ENCODE results near the gene BEND6. TPM values are rescaled to one million over a fixed set of nuclear protein-coding genes. Genes with fewer than 3 reads are reported as not detected.

The BEND6 gene
- total and polyA plus RNA-seq, 2 of the 4 experiments (the other 2 are of a cell fraction) = 4.1 to 9.7 TPM

DNA sequence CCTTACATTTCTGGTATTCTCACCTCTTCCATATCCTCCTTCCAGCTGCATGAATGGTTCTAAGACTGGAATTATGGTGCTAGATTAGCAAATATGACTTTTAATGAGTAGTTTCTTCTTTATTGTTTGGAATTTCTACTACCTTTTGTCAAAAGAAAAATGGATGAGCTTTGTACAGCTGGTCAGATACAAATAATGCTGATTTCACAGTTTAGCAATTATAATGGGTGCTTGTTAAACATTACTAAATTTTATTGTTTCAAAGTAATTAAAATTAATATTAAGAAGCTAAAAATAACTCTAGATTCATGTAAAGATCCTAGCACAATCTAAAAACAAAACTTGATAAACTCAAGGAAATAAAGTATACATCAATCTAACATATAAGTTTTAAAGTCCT lies 32.3 kb upstream of the BEND6 start:
- in situ Hi-C loops (cut with MboI; ENCODE audit: low sequenced_read_pairs) = no loop called here

More for the DNA sequence above, 32.3 kb upstream of the BEND6 start:
- no peak overlapping the region for H3K18ac ChIP-seq (ENCODE audit: low read depth, low read length)
- H3K9me1 ChIP-seq (ENCODE audit: insufficient read depth, low read length) = peaks cover 3% of the 10 kb centered on the region; the same call in 1 of the 2 replicates
- H3K4me3 ChIP-seq (ENCODE audit: insufficient read depth, low read depth, low read length) = no peak overlapping the region
- no peaks in the 10 kb centered on the region for H3K27me3 ChIP-seq (ENCODE audit: control insufficient read depth, insufficient read depth, low read length)
- H3K14ac ChIP-seq (replicated peaks; ENCODE audit: low read depth, low read length) = no peak overlapping the region
- no peak overlapping the region for H2AFZ ChIP-seq (replicated peaks; ENCODE audit: low read length, poor library complexity)
- no peaks in the 10 kb centered on the region for H3K9me3 ChIP-seq (ENCODE audit: control insufficient read depth, insufficient read depth, low read length)
- H2AK5ac ChIP-seq (ENCODE audit: low read depth, low read length) = no peak overlapping the region
- H2BK5ac ChIP-seq (ENCODE audit: low read depth, low read length, poor library complexity, severe bottlenecking) = no peak overlapping the region
- H3K79me1 ChIP-seq (ENCODE audit: low read depth in 1 of 2, low read length in 2 of 2) = peaks cover 4 to 16% of the 10 kb centered on the region in 2 experiments
- peaks cover under 1% of the 10 kb centered on the region for H3K4me1 ChIP-seq (ENCODE audit: control insufficient read depth, insufficient read depth, low read length)
- H3K4ac ChIP-seq (ENCODE audit: low read depth, low read length) = no peak overlapping the region
- H2BK20ac ChIP-seq (ENCODE audit: low read depth, low read length) = no peak overlapping the region
- DNase-seq = no peak
- no peak overlapping the region for H3K9ac ChIP-seq (ENCODE audit: low read depth, low read length)
- TF ChIP-seq MAFK (IDR thresholded peaks at IDR 0.05; ENCODE audit: low read depth, low read length) (peak; percentile 46), SMC3 (IDR thresholded peaks at IDR 0.05; ENCODE audit: low read depth, low read length) (no peak), CEBPB (IDR thresholded peaks at IDR 0.05; ENCODE audit: low read depth, low read length) (no peak), RCOR1 (IDR thresholded peaks at IDR 0.05; ENCODE audit: insufficient replicate concordance, low read length) (no peak), CHD1 (IDR thresholded peaks at IDR 0.05; ENCODE audit: low read depth, low read length) (no peak), MXI1 (IDR thresholded peaks at IDR 0.05; ENCODE audit: borderline replicate concordance, low read depth, low read length) (no peak)
- ChIA-PET CTCF (no interaction called here), POLR2A (ENCODE audit: unreplicated experiment) (no interaction called here)
- ATAC-seq (ENCODE audit: low read depth) = no peak
- no peak overlapping the region for H3K56ac ChIP-seq (ENCODE audit: extremely low read depth, insufficient read depth, low read length)
- no peak overlapping the region for H2BK15ac ChIP-seq (ENCODE audit: low read depth, low read length)
- H4K8ac ChIP-seq (ENCODE audit: low read depth in 2 of 2, low read length in 2 of 2) = no peak overlapping the region
- dilution Hi-C loops (cut with HindIII; ENCODE audit: low sequenced_read_pairs, unreplicated experiment) (no loop called here), intact Hi-C loops (cut with micrococcal nuclease) (no loop called here)
- H4K20me1 ChIP-seq (ENCODE audit: insufficient read depth, low read length) = no peaks in the 10 kb centered on the region
- no TSS peak for BruUV-seq (replicated peaks)
- no peak overlapping the region for H3K27ac ChIP-seq (ENCODE audit: insufficient read depth, low read length)
- no peak overlapping the region for H4K5ac ChIP-seq (ENCODE audit: low read depth, low read length)
- no peak overlapping the region for H4K91ac ChIP-seq (ENCODE audit: insufficient read depth, low read depth, low read length)
- no peak overlapping the region for H3K4me2 ChIP-seq (ENCODE audit: low read depth, low read length)
- no peak overlapping the region for H2BK120ac ChIP-seq (ENCODE audit: low read depth, low read length)
- no peak overlapping the region for H2AK9ac ChIP-seq (replicated peaks; ENCODE audit: low read depth, low read length, poor library complexity)
- H3K23ac ChIP-seq (ENCODE audit: low read depth, low read length) = no peak overlapping the region
- H3K36me3 ChIP-seq (ENCODE audit: control insufficient read depth, insufficient read depth, low read length) = no peaks in the 10 kb centered on the region

All from IMR-90 (cell line).